Liver (tissue), 9 donors: ENCODE measurements around the gene PSMC4. TPM values are rescaled to one million over a fixed set of nuclear protein-coding genes. Genes with fewer than 3 reads are reported as not detected.

ENCODE experiments used
- DNase-seq: peaks from one replicate; pipeline ENCODE4 v3.0.0-alpha.2; 2017; ENCODE audit warnings: low spot score
- H3K27ac ChIP-seq, 2 donors: one replicate each; pipeline ENCODE4 v1.7.0; 2013; ENCODE audit warnings: inconsistent platforms in 2 of 2, low read length in 2 of 2, control low read depth in 1 of 2, low read depth in 1 of 2, mild to moderate bottlenecking in 1 of 2
- H3K27me3 ChIP-seq, 4 donors: one replicate each; pipeline versions ENCODE4 v1.6.1 to v1.7.0; 2013; ENCODE audit warnings: low read length in 3 of 4, inconsistent platforms in 1 of 4, mild to moderate bottlenecking in 1 of 4, moderate library complexity in 1 of 4; ENCODE audit not compliant: control insufficient read depth in 4 of 4, insufficient read depth in 4 of 4
- H3K36me3 ChIP-seq, 4 donors: one replicate each; pipeline versions ENCODE4 v1.6.1 to v1.7.0; 2013; ENCODE audit warnings: low read length in 3 of 4, mild to moderate bottlenecking in 3 of 4, low read depth in 1 of 4, moderate library complexity in 1 of 4; ENCODE audit not compliant: control insufficient read depth in 4 of 4, insufficient read depth in 3 of 4
- H3K4me1 ChIP-seq, 4 donors: one replicate each; pipeline versions ENCODE4 v1.6.1 to v1.7.0; 2013; ENCODE audit warnings: low read length in 3 of 4, mild to moderate bottlenecking in 3 of 4, moderate library complexity in 1 of 4; ENCODE audit not compliant: control insufficient read depth in 4 of 4, insufficient read depth in 4 of 4
- H3K4me3 ChIP-seq, 3 donors: one replicate each; pipeline versions ENCODE4 v1.6.1 to v1.7.0; 2013; ENCODE audit warnings: low read length in 3 of 3, control low read depth in 1 of 3, low read depth in 1 of 3, mild to moderate bottlenecking in 1 of 3
- H3K9ac ChIP-seq, 2 donors: one replicate each; pipeline ENCODE4 v1.7.0; 2013; ENCODE audit warnings: low read length in 2 of 2, mild to moderate bottlenecking in 2 of 2, moderate library complexity in 2 of 2, control low read depth in 1 of 2, low read depth in 1 of 2
- H3K9me3 ChIP-seq, 4 donors: one replicate each; pipeline versions ENCODE4 v1.6.1 to v1.7.0; 2013; ENCODE audit warnings: low read length in 3 of 4; ENCODE audit not compliant: control insufficient read depth in 4 of 4
- ATF3 ChIP-seq: IDR thresholded peaks from 2 replicates; pipeline ENCODE4 v1.6.1; 2016; ENCODE audit warnings: antibody characterized with exemption
- CTCF ChIP-seq: fragments of 150-350 bp; IDR thresholded peaks from 2 replicates; pipeline ENCODE4 v1.5.1; 2017; ENCODE audit warnings: improper control_type of control experiment, low read depth, low read length; ENCODE audit not compliant: missing input control
- EGR1 ChIP-seq, 2 donors: IDR thresholded peaks; 2 replicates each; pipeline ENCODE4 v1.6.1; 2016 to 2018; ENCODE audit warnings: antibody characterized with exemption in 2 of 2, low read depth in 2 of 2
- FOXA1 ChIP-seq: IDR thresholded peaks from 2 replicates; pipeline ENCODE4 v1.6.1; 2016; ENCODE audit warnings: antibody characterized with exemption
- FOXA2 ChIP-seq: IDR thresholded peaks from 2 replicates; pipeline ENCODE4 v1.6.1; 2016; ENCODE audit warnings: antibody characterized with exemption
- GABPA ChIP-seq, 2 donors: IDR thresholded peaks in 1 of 2; conservative IDR thresholded peaks in 1 of 2; 2 replicates each; pipeline ENCODE4 v1.6.1; 2016; ENCODE audit warnings: antibody characterized with exemption in 2 of 2, mild to moderate bottlenecking in 1 of 2, moderate library complexity in 1 of 2
- HNF4A ChIP-seq, 2 donors: conservative IDR thresholded peaks; 2 replicates each; pipeline ENCODE4 v1.6.1; 2016; ENCODE audit warnings: antibody characterized with exemption in 2 of 2, mild to moderate bottlenecking in 2 of 2
- HNF4G ChIP-seq: IDR thresholded peaks from 2 replicates; pipeline ENCODE4 v1.6.1; 2016; ENCODE audit warnings: antibody characterized with exemption
- JUND ChIP-seq, 2 donors: IDR thresholded peaks; 2 replicates each; pipeline ENCODE4 v1.6.1; 2016; ENCODE audit warnings: antibody characterized with exemption in 2 of 2
- NR2F2 ChIP-seq: IDR thresholded peaks from 2 replicates; pipeline ENCODE4 v1.6.1; 2016; ENCODE audit warnings: antibody characterized with exemption
- RAD21 ChIP-seq, 2 donors: IDR thresholded peaks; 2 replicates each; pipeline ENCODE4 v1.6.1; 2016; ENCODE audit warnings: antibody characterized with exemption in 2 of 2, mild to moderate bottlenecking in 2 of 2
- RXRA ChIP-seq, 2 donors: IDR thresholded peaks; 2 replicates each; pipeline ENCODE4 v1.6.1; 2017 to 2018; ENCODE audit warnings: antibody characterized with exemption in 2 of 2, mild to moderate bottlenecking in 1 of 2
- SP1 ChIP-seq: IDR thresholded peaks from 2 replicates; pipeline ENCODE4 v1.6.1; 2018; ENCODE audit warnings: antibody characterized with exemption, mild to moderate bottlenecking
- TAF1 ChIP-seq: conservative IDR thresholded peaks from 2 replicates; pipeline ENCODE4 v1.6.1; 2016; ENCODE audit warnings: antibody characterized with exemption, mild to moderate bottlenecking
- YY1 ChIP-seq: IDR thresholded peaks from 2 replicates; pipeline ENCODE4 v1.6.1; 2016; ENCODE audit warnings: antibody characterized with exemption, mild to moderate bottlenecking
- ZBTB33 ChIP-seq: IDR thresholded peaks from 2 replicates; pipeline ENCODE4 v1.6.1; 2016; ENCODE audit warnings: antibody characterized with exemption
- WGBS: extraction: QIAGEN DNeasy Blood & Tissue Kit; methylation state at CpG from one replicate; pipeline ENCODE4 v1.1.7; 2013; 5-methylcytosine and 5-hydroxymethylcytosine counted together
- polyA plus RNA-seq, 2 donors: library from polyadenylated mRNA; stranded (reverse) in 1 of 2; unstranded in 1 of 2; fragments of 200-250 nt in 1 of 2; fragments of >200 nt in 1 of 2; fragmentation: Nextera tagmentation in 1 of 2; extraction: Ambion mirVana in 1 of 2; gene quantifications; one replicate each; pipeline versions ENCODE4 v1.2.1 to v1.2.3, GENCODE V29; 2013 to 2015
- total RNA-seq, 2 donors: library from RNA; depleted of rRNA; stranded (reverse); fragments of >200 nt; gene quantifications; one replicate each; pipeline ENCODE4 v1.2.3, GENCODE V29; 2014
- TF ChIP-seq, protein P1 (sequence below): IDR thresholded peaks from 2 replicates; pipeline ENCODE4 v1.6.1; 2016; ENCODE audit warnings: antibody characterized with exemption, mild to moderate bottlenecking
- TF ChIP-seq, protein P2 (sequence below): IDR thresholded peaks from 2 replicates; pipeline ENCODE4 v1.6.1; 2016; ENCODE audit warnings: antibody characterized with exemption
- donor health status: healthy.
- donor health status: healthy.
- donor health status: healthy.
- donor health status: healthy.
- donor health status: healthy.

The PSMC4 gene
- total and polyA plus RNA-seq, 4 donors: 46.0 to 89.3 (median 79.7) TPM

GRCh38 chr19:39994361-39994760 is 23.4 kb downstream of the PSMC4 start (continued):
- TF ChIP-seq, protein P1, sequence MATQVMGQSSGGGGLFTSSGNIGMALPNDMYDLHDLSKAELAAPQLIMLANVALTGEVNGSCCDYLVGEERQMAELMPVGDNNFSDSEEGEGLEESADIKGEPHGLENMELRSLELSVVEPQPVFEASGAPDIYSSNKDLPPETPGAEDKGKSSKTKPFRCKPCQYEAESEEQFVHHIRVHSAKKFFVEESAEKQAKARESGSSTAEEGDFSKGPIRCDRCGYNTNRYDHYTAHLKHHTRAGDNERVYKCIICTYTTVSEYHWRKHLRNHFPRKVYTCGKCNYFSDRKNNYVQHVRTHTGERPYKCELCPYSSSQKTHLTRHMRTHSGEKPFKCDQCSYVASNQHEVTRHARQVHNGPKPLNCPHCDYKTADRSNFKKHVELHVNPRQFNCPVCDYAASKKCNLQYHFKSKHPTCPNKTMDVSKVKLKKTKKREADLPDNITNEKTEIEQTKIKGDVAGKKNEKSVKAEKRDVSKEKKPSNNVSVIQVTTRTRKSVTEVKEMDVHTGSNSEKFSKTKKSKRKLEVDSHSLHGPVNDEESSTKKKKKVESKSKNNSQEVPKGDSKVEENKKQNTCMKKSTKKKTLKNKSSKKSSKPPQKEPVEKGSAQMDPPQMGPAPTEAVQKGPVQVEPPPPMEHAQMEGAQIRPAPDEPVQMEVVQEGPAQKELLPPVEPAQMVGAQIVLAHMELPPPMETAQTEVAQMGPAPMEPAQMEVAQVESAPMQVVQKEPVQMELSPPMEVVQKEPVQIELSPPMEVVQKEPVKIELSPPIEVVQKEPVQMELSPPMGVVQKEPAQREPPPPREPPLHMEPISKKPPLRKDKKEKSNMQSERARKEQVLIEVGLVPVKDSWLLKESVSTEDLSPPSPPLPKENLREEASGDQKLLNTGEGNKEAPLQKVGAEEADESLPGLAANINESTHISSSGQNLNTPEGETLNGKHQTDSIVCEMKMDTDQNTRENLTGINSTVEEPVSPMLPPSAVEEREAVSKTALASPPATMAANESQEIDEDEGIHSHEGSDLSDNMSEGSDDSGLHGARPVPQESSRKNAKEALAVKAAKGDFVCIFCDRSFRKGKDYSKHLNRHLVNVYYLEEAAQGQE: no peak
- TF ChIP-seq RXRA (IDR thresholded peaks at IDR 0.05): no peak

GRCh38 chr19:39995794-39996193 is 24.8 kb downstream of the PSMC4 start:
- TF ChIP-seq YY1: no peak
- no peak for TF ChIP-seq SP1
- TF ChIP-seq GABPA (IDR thresholded peaks at IDR 0.05 in 1 of 2, conservative IDR thresholded peaks at IDR 0.05 in 1 of 2): no peak
- TF ChIP-seq RXRA (IDR thresholded peaks at IDR 0.05): no peak
- TF ChIP-seq HNF4A (conservative IDR thresholded peaks at IDR 0.05): no peak
- TF ChIP-seq, protein P1: no peak
- no peak for TF ChIP-seq CTCF
- TF ChIP-seq ATF3: no peak
- no peak for TF ChIP-seq JUND (IDR thresholded peaks at IDR 0.05)
- TF ChIP-seq HNF4G: no peak
- TF ChIP-seq TAF1: no peak
- TF ChIP-seq RAD21 (IDR thresholded peaks at IDR 0.05): no peak
- TF ChIP-seq FOXA2: no peak
- no peak for TF ChIP-seq EGR1 (IDR thresholded peaks at IDR 0.05; ENCODE audit: low read depth in 2 of 2)
- no peak for TF ChIP-seq NR2F2
- no peak for TF ChIP-seq FOXA1
- TF ChIP-seq, protein P2, sequence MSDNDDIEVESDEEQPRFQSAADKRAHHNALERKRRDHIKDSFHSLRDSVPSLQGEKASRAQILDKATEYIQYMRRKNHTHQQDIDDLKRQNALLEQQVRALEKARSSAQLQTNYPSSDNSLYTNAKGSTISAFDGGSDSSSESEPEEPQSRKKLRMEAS: no peak
- no peak for TF ChIP-seq ZBTB33
- no peak overlapping the region for H3K4me3 ChIP-seq
- DNase-seq: no peak
- H3K27me3 ChIP-seq: no peaks in the 10 kb centered on the region
- peaks cover 0 to 2% (median 1%) of the 10 kb centered on the region in 4 donors for H3K9me3 ChIP-seq
- H3K36me3 ChIP-seq: peaks cover 0 to 2% (median 0%) of the 10 kb centered on the region in 4 donors
- H3K27ac ChIP-seq: no peak overlapping the region
- WGBS: 90% methylated on average over 1 of the region's 1 CpG
- no peak overlapping the region for H3K9ac ChIP-seq
- H3K4me1 ChIP-seq: peaks cover 5 to 15% (median 8%) of the 10 kb centered on the region in 4 donors
